ENCODE data around the gene TSHZ1.

The TSHZ1 gene

GRCh38 chr18:75198036-75198435, 12.6 kb upstream of the TSHZ1 start:
- H3K27ac ChIP-seq (ENCODE audit: low read depth, low read length) = no peak overlapping the region
- H3K9me2 ChIP-seq (replicated peaks; ENCODE audit: insufficient read depth, low read length) = no peaks in the 10 kb centered on the region
- H3K4me3 ChIP-seq (ENCODE audit: insufficient read depth, low read length, poor library complexity, severe bottlenecking) = no peak overlapping the region
- no peak overlapping the region for H2AFZ ChIP-seq (ENCODE audit: low read depth, low read length, severe bottlenecking)
- H3K79me2 ChIP-seq (ENCODE audit: insufficient read depth, low read length) = no peaks in the 10 kb centered on the region
- H3K4me2 ChIP-seq (ENCODE audit: low read depth, low read length, poor library complexity, severe bottlenecking) = no peak overlapping the region
- H3K27me3 ChIP-seq (ENCODE audit: low read length) = no peaks in the 10 kb centered on the region
- TF ChIP-seq EZH2phosphoT487 (conservative IDR thresholded peaks at IDR 0.05; ENCODE audit: low read length) = no peak
- TF ChIP-seq, protein P1, sequence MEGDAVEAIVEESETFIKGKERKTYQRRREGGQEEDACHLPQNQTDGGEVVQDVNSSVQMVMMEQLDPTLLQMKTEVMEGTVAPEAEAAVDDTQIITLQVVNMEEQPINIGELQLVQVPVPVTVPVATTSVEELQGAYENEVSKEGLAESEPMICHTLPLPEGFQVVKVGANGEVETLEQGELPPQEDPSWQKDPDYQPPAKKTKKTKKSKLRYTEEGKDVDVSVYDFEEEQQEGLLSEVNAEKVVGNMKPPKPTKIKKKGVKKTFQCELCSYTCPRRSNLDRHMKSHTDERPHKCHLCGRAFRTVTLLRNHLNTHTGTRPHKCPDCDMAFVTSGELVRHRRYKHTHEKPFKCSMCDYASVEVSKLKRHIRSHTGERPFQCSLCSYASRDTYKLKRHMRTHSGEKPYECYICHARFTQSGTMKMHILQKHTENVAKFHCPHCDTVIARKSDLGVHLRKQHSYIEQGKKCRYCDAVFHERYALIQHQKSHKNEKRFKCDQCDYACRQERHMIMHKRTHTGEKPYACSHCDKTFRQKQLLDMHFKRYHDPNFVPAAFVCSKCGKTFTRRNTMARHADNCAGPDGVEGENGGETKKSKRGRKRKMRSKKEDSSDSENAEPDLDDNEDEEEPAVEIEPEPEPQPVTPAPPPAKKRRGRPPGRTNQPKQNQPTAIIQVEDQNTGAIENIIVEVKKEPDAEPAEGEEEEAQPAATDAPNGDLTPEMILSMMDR (IDR thresholded peaks at IDR 0.05; ENCODE audit: insufficient read depth, low read length, poor library complexity, severe bottlenecking) = no peak
- H4K20me1 ChIP-seq (ENCODE audit: low read depth, low read length) = no peaks in the 10 kb centered on the region
- no peaks in the 10 kb centered on the region for H3K9me3 ChIP-seq (ENCODE audit: insufficient read depth, low read length)
- no peaks in the 10 kb centered on the region for H3K36me3 ChIP-seq (ENCODE audit: low read length)
- H3K9ac ChIP-seq (ENCODE audit: low read length) = no peak overlapping the region
- no peaks in the 10 kb centered on the region for H3F3A ChIP-seq (ENCODE audit: insufficient read depth)

DNA sequence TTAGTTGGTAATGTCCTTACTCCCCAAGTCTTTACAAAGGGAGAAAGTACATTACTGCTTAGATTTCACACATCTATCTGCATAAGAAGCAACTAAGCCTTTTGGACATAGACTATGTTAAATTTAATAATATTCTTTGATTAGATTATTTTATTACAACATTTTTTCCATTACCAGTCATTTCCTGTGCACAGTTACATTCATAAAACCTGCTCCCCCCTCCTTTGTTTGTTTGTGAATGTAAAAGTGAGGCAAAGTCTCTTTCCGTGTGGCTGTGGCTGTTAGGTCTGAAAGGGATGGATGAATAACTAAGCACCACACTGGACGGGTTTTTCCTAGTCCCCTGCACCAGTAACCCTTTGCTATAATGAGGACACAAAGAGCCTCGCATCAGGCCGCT, 11.3 kb upstream of the TSHZ1 start:
- H3K4me3 ChIP-seq (ENCODE audit: insufficient read depth, low read length, poor library complexity, severe bottlenecking) = no peak overlapping the region
- H3K4me2 ChIP-seq (ENCODE audit: low read depth, low read length, poor library complexity, severe bottlenecking) = no peak overlapping the region
- no peaks in the 10 kb centered on the region for H3F3A ChIP-seq (ENCODE audit: insufficient read depth)
- no peaks in the 10 kb centered on the region for H3K9me3 ChIP-seq (ENCODE audit: insufficient read depth, low read length)
- no peak overlapping the region for H3K9ac ChIP-seq (ENCODE audit: low read length)
- no peaks in the 10 kb centered on the region for H3K36me3 ChIP-seq (ENCODE audit: low read length)
- no peaks in the 10 kb centered on the region for H3K79me2 ChIP-seq (ENCODE audit: insufficient read depth, low read length)
- H2AFZ ChIP-seq (ENCODE audit: low read depth, low read length, severe bottlenecking) = no peak overlapping the region
- no peak overlapping the region for H3K27ac ChIP-seq (ENCODE audit: low read depth, low read length)
- H3K9me2 ChIP-seq (replicated peaks; ENCODE audit: insufficient read depth, low read length) = no peaks in the 10 kb centered on the region
- H3K27me3 ChIP-seq (ENCODE audit: low read length) = no peaks in the 10 kb centered on the region
- TF ChIP-seq, protein P1 (IDR thresholded peaks at IDR 0.05; ENCODE audit: insufficient read depth, low read length, poor library complexity, severe bottlenecking) = no peak
- TF ChIP-seq EZH2phosphoT487 (conservative IDR thresholded peaks at IDR 0.05; ENCODE audit: low read length) = no peak
- no peaks in the 10 kb centered on the region for H4K20me1 ChIP-seq (ENCODE audit: low read depth, low read length)

GRCh38 chr18:75200071-75200470, 10.5 kb upstream of the TSHZ1 start:
- H3K36me3 ChIP-seq (ENCODE audit: low read length) = no peaks in the 10 kb centered on the region
- H3K4me2 ChIP-seq (ENCODE audit: low read depth, low read length, poor library complexity, severe bottlenecking) = no peak overlapping the region
- H2AFZ ChIP-seq (ENCODE audit: low read depth, low read length, severe bottlenecking) = no peak overlapping the region
- H3K79me2 ChIP-seq (ENCODE audit: insufficient read depth, low read length) = no peaks in the 10 kb centered on the region
- H4K20me1 ChIP-seq (ENCODE audit: low read depth, low read length) = no peaks in the 10 kb centered on the region
- no peaks in the 10 kb centered on the region for H3F3A ChIP-seq (ENCODE audit: insufficient read depth)
- H3K9me2 ChIP-seq (replicated peaks; ENCODE audit: insufficient read depth, low read length) = no peaks in the 10 kb centered on the region
- no peak overlapping the region for H3K27ac ChIP-seq (ENCODE audit: low read depth, low read length)
- H3K9ac ChIP-seq (ENCODE audit: low read length) = no peak overlapping the region
- no peaks in the 10 kb centered on the region for H3K9me3 ChIP-seq (ENCODE audit: insufficient read depth, low read length)
- TF ChIP-seq EZH2phosphoT487 (conservative IDR thresholded peaks at IDR 0.05; ENCODE audit: low read length) = no peak
- TF ChIP-seq, protein P1 (IDR thresholded peaks at IDR 0.05; ENCODE audit: insufficient read depth, low read length, poor library complexity, severe bottlenecking) = no peak
- no peak overlapping the region for H3K4me3 ChIP-seq (ENCODE audit: insufficient read depth, low read length, poor library complexity, severe bottlenecking)
- no peaks in the 10 kb centered on the region for H3K27me3 ChIP-seq (ENCODE audit: low read length)

All from SU-DHL-6 (cell line).